ENCODE measurements around the gene ZNF469. TPM values are rescaled to one million over a fixed set of nuclear protein-coding genes. Genes with fewer than 3 reads are reported as not detected.

The ZNF469 gene
- total and polyA plus RNA-seq, 9 donors = 0.52 to 16.2 (median 5.5) TPM

DNA sequence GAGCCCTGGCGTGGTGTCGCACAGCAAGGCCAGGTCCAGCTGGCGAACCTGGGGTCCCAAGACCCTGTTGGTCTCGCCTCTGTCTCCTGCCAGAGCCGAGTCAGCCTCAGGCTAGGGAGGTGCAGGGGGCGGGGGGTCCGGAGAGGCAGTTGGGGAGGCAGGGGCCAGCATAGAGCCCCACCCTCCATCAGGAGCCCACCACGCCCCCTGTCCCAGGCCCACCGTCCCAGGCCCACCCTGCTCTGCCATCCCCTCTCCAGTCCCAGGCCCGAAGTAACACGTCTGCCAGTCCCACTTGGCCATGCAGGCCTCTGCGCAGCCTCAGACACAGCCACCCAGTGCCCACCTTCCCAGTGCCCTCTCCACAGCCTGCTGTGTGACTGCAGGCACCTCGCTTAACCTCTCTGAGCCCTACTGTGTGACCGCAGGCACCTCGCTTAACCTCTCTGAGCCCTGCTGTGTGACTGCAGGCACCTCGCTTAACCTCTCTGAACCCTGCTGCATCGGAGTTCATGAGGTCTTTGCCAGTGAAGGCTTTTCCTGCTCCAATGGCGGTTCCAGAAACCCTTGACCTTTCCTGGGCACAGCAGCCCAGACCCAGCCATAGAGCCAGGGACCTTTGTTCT lies 29.3 kb downstream of the ZNF469 start:
- Histone ChIP-seq H3K4me3 (no peak overlapping the region), H3K4me1 (ENCODE audit: insufficient read depth) (no peaks in the 10 kb centered on the region), H3K27ac (no peak overlapping the region), H3K36me3 (no peaks in the 10 kb centered on the region), H3K27me3 (no peaks in the 10 kb centered on the region), H3K9me3 (no peaks in the 10 kb centered on the region)
- TF ChIP-seq, protein P1, sequence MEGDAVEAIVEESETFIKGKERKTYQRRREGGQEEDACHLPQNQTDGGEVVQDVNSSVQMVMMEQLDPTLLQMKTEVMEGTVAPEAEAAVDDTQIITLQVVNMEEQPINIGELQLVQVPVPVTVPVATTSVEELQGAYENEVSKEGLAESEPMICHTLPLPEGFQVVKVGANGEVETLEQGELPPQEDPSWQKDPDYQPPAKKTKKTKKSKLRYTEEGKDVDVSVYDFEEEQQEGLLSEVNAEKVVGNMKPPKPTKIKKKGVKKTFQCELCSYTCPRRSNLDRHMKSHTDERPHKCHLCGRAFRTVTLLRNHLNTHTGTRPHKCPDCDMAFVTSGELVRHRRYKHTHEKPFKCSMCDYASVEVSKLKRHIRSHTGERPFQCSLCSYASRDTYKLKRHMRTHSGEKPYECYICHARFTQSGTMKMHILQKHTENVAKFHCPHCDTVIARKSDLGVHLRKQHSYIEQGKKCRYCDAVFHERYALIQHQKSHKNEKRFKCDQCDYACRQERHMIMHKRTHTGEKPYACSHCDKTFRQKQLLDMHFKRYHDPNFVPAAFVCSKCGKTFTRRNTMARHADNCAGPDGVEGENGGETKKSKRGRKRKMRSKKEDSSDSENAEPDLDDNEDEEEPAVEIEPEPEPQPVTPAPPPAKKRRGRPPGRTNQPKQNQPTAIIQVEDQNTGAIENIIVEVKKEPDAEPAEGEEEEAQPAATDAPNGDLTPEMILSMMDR (IDR thresholded peaks at IDR 0.05) = no peak
- TF ChIP-seq EP300 (IDR thresholded peaks at IDR 0.05) (no peak), POLR2A (IDR thresholded peaks at IDR 0.05) (no peak)
- DNase-seq = no peak
- 89 to 94% (median 94%) methylated on average over 14 to 18 of the region's 18 CpGs for WGBS, 3 donors
- intact Hi-C loops (cut with DNase I) = no loop called here

- 76 to 80% (median 80%) methylated on average over 16 of the region's 16 CpGs for WGBS, 3 donors
- TF ChIP-seq POLR2A (IDR thresholded peaks at IDR 0.05) = no peak
- TF ChIP-seq EP300 (IDR thresholded peaks at IDR 0.05) = no peak
- TF ChIP-seq, protein P1 (IDR thresholded peaks at IDR 0.05) = no peak
- DNase-seq = no peak
- Histone ChIP-seq H3K36me3 (no peaks in the 10 kb centered on the region), H3K4me1 (ENCODE audit: insufficient read depth) (no peaks in the 10 kb centered on the region), H3K27me3 (no peaks in the 10 kb centered on the region), H3K9me3 (no peaks in the 10 kb centered on the region), H3K27ac (no peak overlapping the region), H3K4me3 (no peak overlapping the region)
- intact Hi-C loops (cut with DNase I) = no loop called here
Observed at GRCh38 chr16:88412766-88413165, 30.0 kb downstream of the ZNF469 start.

DNA sequence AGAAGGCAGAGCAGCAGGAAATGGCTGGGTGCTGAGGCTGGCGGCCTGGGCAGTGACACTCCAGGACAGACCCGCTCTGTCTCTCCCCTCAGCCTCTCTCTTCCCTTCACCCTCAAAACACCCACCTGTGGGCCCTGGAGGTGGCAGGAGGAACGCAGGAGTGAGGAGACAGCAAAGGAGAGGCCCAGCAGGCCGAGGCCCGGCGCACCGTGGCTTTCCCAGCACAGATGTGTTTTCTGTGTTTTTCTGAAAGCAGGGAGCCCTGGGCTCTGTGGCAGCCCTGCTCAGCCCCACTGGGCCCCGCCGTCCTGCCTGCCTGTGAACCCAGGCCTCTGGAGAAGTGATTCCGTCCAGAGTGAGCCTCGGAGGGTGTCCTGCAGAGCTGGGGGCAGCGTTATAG lies 30.5 kb downstream of the ZNF469 start:
- intact Hi-C loops (cut with DNase I) = no loop called here
- H3K9me3 ChIP-seq = no peaks in the 10 kb centered on the region
- 87 to 90% (median 88%) methylated on average over 12 of the region's 12 CpGs for WGBS, 3 donors

DNA sequence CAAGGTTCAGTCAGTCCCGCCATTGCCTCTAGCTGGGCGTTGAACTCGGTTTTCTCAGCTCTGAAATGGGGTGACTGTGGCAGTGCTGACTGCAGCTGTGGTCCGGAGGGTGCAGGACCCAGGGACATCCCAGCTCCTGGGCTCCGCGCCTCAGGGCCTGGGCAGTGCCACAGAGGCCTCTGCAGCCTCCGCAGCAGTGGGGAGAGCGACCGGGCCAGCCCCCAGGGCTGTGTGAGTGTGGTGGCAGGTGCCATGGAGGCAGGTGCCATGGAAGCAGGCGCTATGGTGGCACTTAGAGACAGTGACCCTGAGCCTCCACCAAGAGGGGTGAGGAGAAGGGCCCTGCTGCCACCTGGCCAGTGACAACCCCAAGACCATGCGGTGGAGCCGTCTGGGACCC lies 30.9 kb downstream of the ZNF469 start:
- DNase-seq = no peak
- Histone ChIP-seq H3K36me3 (no peaks in the 10 kb centered on the region), H3K4me1 (ENCODE audit: insufficient read depth) (no peaks in the 10 kb centered on the region), H3K27me3 (no peaks in the 10 kb centered on the region), H3K27ac (no peak overlapping the region), H3K4me3 (no peak overlapping the region), H3K9me3 (no peaks in the 10 kb centered on the region)
- WGBS, 3 donors = 95 to 97% (median 97%) methylated on average over 12 of the region's 12 CpGs
- intact Hi-C loops (cut with DNase I) = no loop called here
- TF ChIP-seq, protein P1 (IDR thresholded peaks at IDR 0.05) = no peak

More for the DNA sequence above, 30.5 kb downstream of the ZNF469 start:
- H3K4me3 ChIP-seq = no peak overlapping the region
- no peaks in the 10 kb centered on the region for H3K27me3 ChIP-seq
- H3K36me3 ChIP-seq = no peaks in the 10 kb centered on the region
- TF ChIP-seq POLR2A (IDR thresholded peaks at IDR 0.05) = no peak
- TF ChIP-seq EP300 (IDR thresholded peaks at IDR 0.05) = no peak
- TF ChIP-seq, protein P1 (IDR thresholded peaks at IDR 0.05) = no peak
- no peak overlapping the region for H3K27ac ChIP-seq
- no peak for DNase-seq
- H3K4me1 ChIP-seq (ENCODE audit: insufficient read depth) = no peaks in the 10 kb centered on the region
